HG03457 (cell line): ENCODE data around the gene BNC2.

ENCODE experiments used
- ATAC-seq: cut with Tn5 transposase; IDR thresholded peaks from one replicate; pipeline ENCODE4 v1.9.1; 2021; ENCODE audit warnings: moderate number of reproducible peaks; ENCODE audit not compliant: unreplicated experiment

BNC2 gene

GRCh38 chr9:16769291-16769690 is 101.2 kb downstream of the BNC2 start:
- no peak for ATAC-seq

GRCh38 chr9:16768816-16769215 is 101.7 kb downstream of the BNC2 start:
- no peak for ATAC-seq

GRCh38 chr9:16767366-16767765 is 103.1 kb downstream of the BNC2 start:
- no peak for ATAC-seq

- no peak for ATAC-seq
Measured at GRCh38 chr9:16763946-16764345, 106.5 kb downstream of the BNC2 start.

GRCh38 chr9:16755467-16756160 is 114.9 kb downstream of the BNC2 start:
- ATAC-seq, result no peak

- no peak for ATAC-seq
Measured at GRCh38 chr9:16754662-16755061, 115.8 kb downstream of the BNC2 start.

- ATAC-seq, result no peak
Measured at GRCh38 chr9:16753256-16753655, 117.2 kb downstream of the BNC2 start.

GRCh38 chr9:16752601-16753000 is 117.9 kb downstream of the BNC2 start:
- ATAC-seq, result no peak

- ATAC-seq, result no peak
Measured at GRCh38 chr9:16750553-16750952, 119.9 kb downstream of the BNC2 start.

GRCh38 chr9:16745359-16745758 is 125.1 kb downstream of the BNC2 start:
- no peak for ATAC-seq

GRCh38 chr9:16744394-16744793 is 126.1 kb downstream of the BNC2 start:
- ATAC-seq, result no peak

GRCh38 chr9:16743375-16743774 is 127.1 kb downstream of the BNC2 start:
- ATAC-seq, result no peak

- ATAC-seq, result no peak
Measured at GRCh38 chr9:16735001-16735400, 135.5 kb downstream of the BNC2 start.

- ATAC-seq, result no peak
Measured at GRCh38 chr9:16732546-16732945, 137.9 kb downstream of the BNC2 start.

GRCh38 chr9:16730162-16730561 is 140.3 kb downstream of the BNC2 start:
- no peak for ATAC-seq

- ATAC-seq, result no peak
Measured at GRCh38 chr9:16729651-16730050, 140.8 kb downstream of the BNC2 start.

- ATAC-seq, result no peak
Measured at GRCh38 chr9:16728137-16728508, 142.3 kb downstream of the BNC2 start.

- ATAC-seq, result no peak
Measured at GRCh38 chr9:16727452-16728136, 142.9 kb downstream of the BNC2 start.

- no peak for ATAC-seq
Measured at GRCh38 chr9:16726718-16727451, 143.6 kb downstream of the BNC2 start.

- ATAC-seq, result no peak
Measured at GRCh38 chr9:16726029-16726428, 144.4 kb downstream of the BNC2 start.

- ATAC-seq, result no peak
Measured at GRCh38 chr9:16725066-16725465, 145.4 kb downstream of the BNC2 start.

- ATAC-seq, result no peak
Measured at GRCh38 chr9:16721972-16722371, 148.5 kb downstream of the BNC2 start.
